K562 (cell line): Measurements from ENCODE around the gene CHRNB4.

Experiments used
- CBX3 ChIP-seq, 2 experiments: IDR thresholded peaks; 1 replicate in 1 of 2; 2 replicates in 1 of 2; pipeline ENCODE4 v1.6.1; 2012; ENCODE audit warnings: inconsistent platforms in 2 of 2, low read length in 2 of 2, borderline replicate concordance in 1 of 2, control low read depth in 1 of 2
- E4F1 ChIP-seq: fragments of 250-450 bp; sonication (Bioruptor Pico); IDR thresholded peaks from 2 replicates; pipeline ENCODE4 v1.5.0; 2021; ENCODE audit warnings: mild to moderate bottlenecking, borderline replicate concordance
- NFIX ChIP-seq: fragments of 250-450 bp; sonication (Bioruptor Pico); IDR thresholded peaks from 2 replicates; pipeline ENCODE4 v1.4.0; 2020; ENCODE audit warnings: low read depth, mild to moderate bottlenecking, moderate library complexity
- POLR2A ChIP-seq: fragments of 450-650 bp; conservative IDR thresholded peaks from 2 replicates; pipeline ENCODE4 v1.6.1; 2016
- REST ChIP-seq, 2 experiments: fragments of 450-650 bp; formaldehyde crosslinking in 1 of 2; IDR thresholded peaks; 2 replicates each; pipeline versions ENCODE4 v1.4.0 to v1.6.1; 2014 to 2020; ENCODE audit warnings: mild to moderate bottlenecking in 2 of 2, borderline replicate concordance in 1 of 2, low read depth in 1 of 2
- TAF7 ChIP-seq: fragments of 450-650 bp; IDR thresholded peaks from 2 replicates; pipeline ENCODE4 v1.6.1; 2016; ENCODE audit warnings: missing genetic modification characterization, missing compliant biosample characterization
- THAP12 ChIP-seq: fragments of 250-450 bp; sonication (Bioruptor Pico); IDR thresholded peaks from 2 replicates; pipeline ENCODE4 v1.9.0; 2021; ENCODE audit warnings: mild to moderate bottlenecking, inconsistent platforms
- TRIM24 ChIP-seq, 2 experiments: fragments of 450-650 bp; IDR thresholded peaks; 2 replicates each; pipeline ENCODE4 v1.6.1; 2016

- no peak for TF ChIP-seq REST (IDR thresholded peaks at IDR 0.05; ENCODE audit: borderline replicate concordance)
- TF ChIP-seq REST (CRISPR knock-in tag; IDR thresholded peaks at IDR 0.05; ENCODE audit: low read depth) = no peak
- no peak for TF ChIP-seq NFIX (CRISPR knock-in tag)
- no peak for TF ChIP-seq TRIM24 (IDR thresholded peaks at IDR 0.05)
- TF ChIP-seq POLR2A = no peak
- TF ChIP-seq CBX3 (IDR thresholded peaks at IDR 0.05; ENCODE audit: borderline replicate concordance in 1 of 2, low read length in 2 of 2) = no peak
- no peak for TF ChIP-seq E4F1 (CRISPR knock-in tag)
- no peak for TF ChIP-seq TAF7
- no peak for TF ChIP-seq THAP12 (CRISPR knock-in tag)
These were observed 1.3 kb upstream of the CHRNB4 start for GRCh38 chr15:78642331-78642730.
